Measurements from ENCODE around the gene ARHGAP27.
"Not testable (repeated sequence)": the region's sequence is repeated elsewhere in the genome, so short reads cannot be mapped to it uniquely, and the experiment has no call there.

DNA sequence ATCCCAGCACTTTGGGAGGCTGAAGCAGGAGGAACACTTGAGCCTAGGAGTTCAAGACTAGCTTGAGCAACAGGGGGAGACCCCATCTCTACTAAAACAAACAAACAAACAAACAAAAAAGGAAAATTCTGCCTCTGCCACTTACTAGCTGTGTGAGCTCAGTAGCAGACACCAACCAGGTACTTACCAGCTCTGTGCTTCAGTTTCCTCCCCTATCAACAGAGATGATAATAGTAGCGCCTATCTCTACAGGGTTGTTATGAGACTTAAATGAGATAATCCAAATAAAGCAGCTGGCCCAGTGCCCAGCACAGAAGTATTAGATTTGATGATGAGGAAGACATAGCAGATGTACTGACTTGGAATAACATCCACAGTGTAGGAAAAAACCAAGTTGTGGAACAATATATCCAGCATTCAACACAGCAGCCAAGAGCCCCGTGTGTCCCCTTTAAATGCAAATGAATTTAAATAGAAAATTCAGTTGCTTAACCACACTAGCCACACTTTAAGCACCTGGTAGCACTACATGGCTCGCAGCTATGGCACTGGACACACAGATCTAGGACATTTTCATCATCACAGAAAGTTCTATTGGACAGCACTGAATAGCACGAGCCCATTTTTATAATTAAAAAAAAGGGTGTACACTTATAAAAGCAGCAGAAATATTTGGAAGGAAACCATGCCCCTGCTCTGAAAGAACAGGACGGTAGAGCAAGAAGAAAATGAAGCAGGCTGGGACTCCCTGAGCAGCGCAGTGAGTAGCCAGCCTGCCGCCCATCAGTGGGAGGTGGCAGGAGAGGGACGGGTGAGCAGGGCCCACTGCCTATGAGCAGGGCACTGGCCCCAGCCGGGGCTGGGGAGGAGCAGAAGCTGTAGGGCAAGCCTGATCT is 19.9 kb upstream of the ARHGAP27 start:
- not testable (repeated sequence) for TF ChIP-seq POLR2A, POLR2AphosphoS5 (IDR thresholded peaks at IDR 0.05)
- TF ChIP-seq, protein P1, sequence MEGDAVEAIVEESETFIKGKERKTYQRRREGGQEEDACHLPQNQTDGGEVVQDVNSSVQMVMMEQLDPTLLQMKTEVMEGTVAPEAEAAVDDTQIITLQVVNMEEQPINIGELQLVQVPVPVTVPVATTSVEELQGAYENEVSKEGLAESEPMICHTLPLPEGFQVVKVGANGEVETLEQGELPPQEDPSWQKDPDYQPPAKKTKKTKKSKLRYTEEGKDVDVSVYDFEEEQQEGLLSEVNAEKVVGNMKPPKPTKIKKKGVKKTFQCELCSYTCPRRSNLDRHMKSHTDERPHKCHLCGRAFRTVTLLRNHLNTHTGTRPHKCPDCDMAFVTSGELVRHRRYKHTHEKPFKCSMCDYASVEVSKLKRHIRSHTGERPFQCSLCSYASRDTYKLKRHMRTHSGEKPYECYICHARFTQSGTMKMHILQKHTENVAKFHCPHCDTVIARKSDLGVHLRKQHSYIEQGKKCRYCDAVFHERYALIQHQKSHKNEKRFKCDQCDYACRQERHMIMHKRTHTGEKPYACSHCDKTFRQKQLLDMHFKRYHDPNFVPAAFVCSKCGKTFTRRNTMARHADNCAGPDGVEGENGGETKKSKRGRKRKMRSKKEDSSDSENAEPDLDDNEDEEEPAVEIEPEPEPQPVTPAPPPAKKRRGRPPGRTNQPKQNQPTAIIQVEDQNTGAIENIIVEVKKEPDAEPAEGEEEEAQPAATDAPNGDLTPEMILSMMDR (IDR thresholded peaks at IDR 0.05), result not testable (repeated sequence)

Data from upper lobe of left lung (tissue), 4 donors.